GM12801 (cell line): Measurements from ENCODE around the gene SMYD3.

ENCODE experiments used
- CTCF ChIP-seq: IDR thresholded peaks from one replicate; pipeline ENCODE4 v1.5.1; 2011; ENCODE audit warnings: control low read depth; ENCODE audit not compliant: insufficient read length; ENCODE audit errors: extremely low read depth

The SMYD3 gene

DNA sequence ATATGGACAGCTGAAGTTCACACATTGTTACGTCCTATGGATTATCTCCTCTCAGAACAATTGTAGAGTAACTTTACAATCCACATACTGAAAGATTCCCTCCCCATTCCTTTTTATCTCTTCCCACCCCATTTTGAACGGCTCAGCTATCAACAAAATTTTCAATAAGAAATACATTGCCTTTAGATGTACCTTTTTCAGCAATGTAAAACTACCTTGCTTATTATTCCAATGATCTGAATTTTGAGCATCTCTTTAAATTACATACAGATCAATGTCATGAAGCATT lies 503.7 kb downstream of the SMYD3 start:
- TF ChIP-seq CTCF = no peak

- no peak for TF ChIP-seq CTCF
Observed at GRCh38 chr1:246002725-246003441, 504.2 kb downstream of the SMYD3 start.

DNA sequence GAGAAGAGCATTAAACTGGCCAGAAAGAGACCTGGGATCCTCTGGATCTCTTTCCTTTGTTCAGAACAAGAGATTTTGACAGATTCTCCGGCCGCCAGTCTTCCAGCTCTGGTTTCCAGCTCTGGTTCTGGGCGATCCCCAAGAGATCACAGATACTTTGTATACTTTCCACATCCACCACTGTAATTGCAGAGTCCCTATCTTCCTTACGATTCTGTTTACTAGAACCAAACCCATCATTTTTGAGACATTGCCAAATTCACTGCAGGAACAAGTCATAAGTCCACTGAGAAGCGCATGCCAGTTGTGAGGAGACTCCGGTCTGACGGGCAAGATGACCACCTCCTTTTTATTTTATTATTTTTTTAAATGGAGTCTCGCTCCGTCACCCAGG lies 505.2 kb downstream of the SMYD3 start:
- TF ChIP-seq CTCF = no peak

- no peak for TF ChIP-seq CTCF
Observed at GRCh38 chr1:246001142-246001836, 505.8 kb downstream of the SMYD3 start.

- no peak for TF ChIP-seq CTCF
Observed at GRCh38 chr1:246000638-246001015, 506.5 kb downstream of the SMYD3 start.

- no peak for TF ChIP-seq CTCF
Observed at GRCh38 chr1:245999697-246000637, 507.1 kb downstream of the SMYD3 start.
